Stimulated activated CD8-positive, alpha-beta memory T cell treated with anti-CD3 and anti-CD28 coated beads, Interleukin-4, amount 100 ng/mL, for 1 hour (primary cell): Measurements from ENCODE around the gene MDP1.
"Not testable (repeated sequence)": the region's sequence is repeated elsewhere in the genome, so short reads cannot be mapped to it uniquely, and the experiment has no call there.

Experiments used
- DNase-seq, 2 donors: peaks; one replicate each; pipeline ENCODE4 v3.0.0-alpha.2; 2020; ENCODE audit warnings: low read depth in 2 of 2, low spot score in 1 of 2

The MDP1 gene

DNA sequence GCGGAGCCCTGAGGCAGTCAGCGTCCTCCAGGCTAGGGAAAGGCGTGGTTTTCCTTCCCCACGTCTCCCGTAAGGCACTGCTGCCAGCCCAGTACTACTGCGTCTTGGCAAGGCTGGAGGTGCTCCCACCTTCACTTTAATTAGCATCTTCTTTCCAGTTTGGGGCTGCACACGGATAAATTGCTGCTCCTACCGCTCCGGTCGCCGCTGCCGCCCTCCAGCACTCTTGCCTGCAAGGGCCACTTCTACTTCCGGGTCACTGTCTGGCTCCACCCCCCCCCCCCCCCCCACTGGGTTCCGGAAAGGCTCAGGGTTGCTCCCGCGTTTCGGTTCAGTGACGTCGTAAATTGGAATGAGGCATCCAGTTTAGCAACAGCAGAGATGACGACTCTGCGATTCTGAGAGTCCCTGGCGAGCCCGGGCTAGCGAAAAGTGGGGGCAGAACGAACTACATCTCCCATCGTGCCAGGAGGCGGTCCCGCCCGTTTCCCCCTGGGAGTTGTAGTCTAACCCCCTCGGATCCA, 16.3 kb upstream of the MDP1 start, which contains the start of gene NEDD8:
NEDD8 (minus strand) TSS at position 247 of the 524 bp plus-strand sequence; CDS start at position 147, 100 bp downstream.
- peak; percentile 59 to 75 for DNase-seq

DNA sequence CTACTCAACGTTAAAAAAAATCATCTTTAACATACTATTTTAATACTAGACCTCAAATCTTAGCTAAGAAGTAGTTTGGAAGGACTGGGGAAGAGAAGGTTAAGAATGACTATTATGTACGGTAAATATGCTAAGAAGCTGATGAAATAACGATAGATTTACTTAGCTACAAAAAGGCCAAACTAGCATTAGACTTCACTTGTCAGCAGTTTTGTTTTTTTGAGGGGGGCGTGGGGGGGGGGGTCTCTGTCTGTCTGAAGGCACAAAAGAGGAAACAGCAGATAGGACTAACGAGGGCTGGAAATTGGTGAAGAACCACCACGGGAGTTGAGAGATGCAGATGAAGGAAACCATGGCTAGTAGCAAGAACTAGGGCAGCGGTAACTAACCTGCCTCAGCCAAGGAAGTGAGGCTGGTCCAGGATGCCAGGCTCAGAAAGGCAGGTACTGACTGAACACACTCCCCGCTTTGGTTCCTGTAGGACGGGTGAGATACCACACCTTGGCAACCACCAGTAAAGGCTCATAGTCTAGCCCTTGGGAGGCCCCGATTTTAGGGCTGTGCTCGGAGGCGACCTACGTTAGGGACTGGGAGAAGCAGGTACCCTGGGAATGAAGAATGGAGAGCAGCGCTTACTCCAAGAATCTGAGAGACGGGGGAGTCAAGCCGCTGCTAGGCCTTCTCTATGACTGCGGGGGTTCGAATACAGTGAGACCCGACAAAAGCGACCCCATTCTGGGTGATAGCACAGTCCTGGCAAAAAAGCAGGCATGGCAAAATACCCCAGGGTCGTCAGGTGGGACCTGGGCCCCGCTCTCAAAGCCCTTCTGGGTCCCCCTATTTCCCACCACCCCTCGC, 15.6 kb upstream of the MDP1 start:
- DNase-seq: no peak

DNA sequence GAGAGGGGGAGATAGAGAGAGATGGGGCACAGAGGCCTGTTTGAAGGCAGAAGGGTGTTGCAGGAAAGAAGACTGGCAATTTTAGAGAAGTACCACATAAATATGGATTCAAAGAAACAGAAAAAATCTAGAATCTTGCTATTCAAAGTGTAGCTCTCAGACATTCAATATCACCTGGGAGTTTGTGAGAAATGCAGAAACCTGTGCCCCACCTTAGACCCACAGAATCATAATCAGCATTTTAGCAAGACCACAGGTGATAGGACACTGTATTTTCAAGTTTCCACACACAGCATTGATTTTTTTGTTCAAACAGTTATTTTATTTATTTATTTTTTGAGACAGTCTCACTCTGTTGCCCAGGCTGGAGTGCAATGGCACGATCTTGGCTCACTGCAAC, 13.0 kb upstream of the MDP1 start:
- DNase-seq: no peak

DNA sequence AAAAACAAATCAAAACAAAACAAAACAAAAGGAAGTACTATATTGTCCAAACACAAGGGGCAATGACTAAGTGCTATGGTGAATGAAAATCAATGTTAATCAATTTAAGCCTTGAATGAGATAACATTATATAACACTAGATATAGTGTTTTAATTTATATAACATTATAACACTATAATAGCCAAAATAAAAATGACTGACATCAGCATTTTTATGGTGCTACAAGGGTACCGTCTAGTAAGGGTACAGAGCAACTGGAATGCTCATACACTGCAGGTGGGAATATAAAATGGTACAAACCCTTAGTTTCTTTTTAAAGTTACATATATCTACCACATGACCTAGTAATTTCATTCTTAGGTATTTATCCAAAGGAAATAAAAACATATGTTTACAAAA, 10.6 kb upstream of the MDP1 start:
- no peak for DNase-seq

DNA sequence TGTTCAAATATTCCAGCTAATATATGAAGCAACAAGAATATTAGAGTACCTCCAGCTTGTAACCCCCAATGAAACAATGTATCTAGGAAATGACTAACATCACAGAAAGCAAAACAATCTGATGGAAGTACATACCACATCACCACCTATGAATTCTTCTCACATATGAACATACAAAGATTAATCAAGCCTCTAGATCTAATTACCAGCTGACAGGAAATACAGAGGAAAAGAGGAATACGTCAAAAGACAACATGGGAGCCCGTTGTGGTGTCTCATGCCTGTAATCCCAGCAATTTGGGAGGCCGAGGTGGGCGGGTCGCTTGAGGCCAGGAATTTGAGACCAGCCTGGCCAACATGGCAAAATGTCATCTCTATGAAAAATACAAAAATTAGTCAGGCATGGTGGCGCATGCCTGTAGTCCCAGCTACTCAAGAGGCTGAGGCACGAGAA, 8.8 kb upstream of the MDP1 start:
- DNase-seq: no peak

DNA sequence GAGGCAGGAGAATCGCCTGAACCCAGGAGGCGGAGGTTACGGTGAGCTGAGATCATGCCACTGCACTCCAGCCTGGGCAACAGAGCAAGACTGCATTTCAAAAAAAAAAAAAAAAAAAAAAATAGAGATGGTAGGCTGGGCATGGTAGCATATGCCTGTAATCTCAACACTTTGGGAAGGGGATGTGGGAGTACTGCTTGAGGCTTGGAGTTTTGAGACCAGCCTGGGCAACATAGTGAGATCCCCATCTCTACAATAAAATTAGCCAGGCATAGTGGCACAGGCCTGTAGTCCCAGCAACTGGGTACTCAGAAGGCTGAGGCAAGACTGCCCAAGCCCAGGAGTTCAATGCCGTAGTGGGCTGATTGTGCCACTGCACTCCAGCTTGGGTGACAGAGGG, 7.1 kb upstream of the MDP1 start:
- not testable (repeated sequence) for DNase-seq

DNA sequence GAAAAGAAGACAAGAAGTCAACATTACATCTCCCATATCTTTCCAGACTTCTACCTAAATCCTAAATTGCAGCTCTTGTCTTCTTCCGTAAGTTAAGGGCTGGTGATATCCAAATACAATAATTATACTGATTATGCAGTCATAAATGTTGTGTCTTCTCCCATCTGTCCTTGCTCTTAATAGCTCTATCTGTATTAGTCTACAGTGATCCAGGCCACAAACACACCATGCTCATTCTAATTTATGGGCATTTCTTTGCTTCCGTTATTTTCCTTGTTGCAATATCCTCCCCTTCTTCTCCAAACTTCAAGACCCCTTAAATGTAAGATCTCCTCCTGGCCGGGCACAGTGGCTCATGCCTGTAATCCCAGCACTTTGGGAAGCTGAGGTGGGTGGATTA, 3.7 kb upstream of the MDP1 start:
- no peak for DNase-seq

DNA sequence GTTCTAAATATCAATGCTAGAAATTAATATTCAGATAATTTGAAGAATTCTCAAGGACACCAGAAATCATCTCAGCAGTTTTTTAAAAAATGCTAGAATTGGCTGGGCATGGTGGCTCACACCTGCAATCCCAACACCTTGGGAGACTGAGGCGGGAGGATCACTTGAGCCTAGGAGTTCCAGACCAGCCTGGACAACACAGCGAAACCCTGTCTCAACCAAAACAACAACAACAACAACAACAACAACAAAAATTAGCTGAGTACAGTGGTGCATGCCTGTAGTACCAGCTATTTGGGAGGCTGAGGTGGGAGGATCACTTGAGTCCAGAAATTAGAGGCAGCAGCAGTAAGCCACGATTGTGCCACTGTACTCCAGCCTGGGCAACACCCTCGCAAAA, 3.2 kb upstream of the MDP1 start:
- no peak for DNase-seq

DNA sequence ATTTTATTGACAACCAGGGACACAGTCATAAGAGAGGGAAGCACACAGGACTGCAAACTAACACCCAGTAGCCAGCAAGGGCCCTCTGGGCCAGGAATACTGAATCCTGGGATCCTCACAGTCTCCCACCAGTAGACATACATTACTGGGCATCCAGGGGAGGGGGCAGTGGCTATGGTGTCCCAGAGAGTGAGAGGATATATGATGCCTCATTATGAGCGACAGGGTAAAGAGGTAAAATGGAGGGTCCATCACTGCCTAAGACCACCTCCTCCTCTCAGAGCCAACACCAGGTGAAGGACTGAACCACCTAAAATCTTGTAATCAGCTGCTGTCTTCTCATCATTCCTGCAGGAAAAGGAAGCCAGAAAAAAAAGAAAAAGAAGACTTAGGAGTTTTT, 1.0 kb upstream of the MDP1 start:
- DNase-seq: not testable (repeated sequence)

DNA sequence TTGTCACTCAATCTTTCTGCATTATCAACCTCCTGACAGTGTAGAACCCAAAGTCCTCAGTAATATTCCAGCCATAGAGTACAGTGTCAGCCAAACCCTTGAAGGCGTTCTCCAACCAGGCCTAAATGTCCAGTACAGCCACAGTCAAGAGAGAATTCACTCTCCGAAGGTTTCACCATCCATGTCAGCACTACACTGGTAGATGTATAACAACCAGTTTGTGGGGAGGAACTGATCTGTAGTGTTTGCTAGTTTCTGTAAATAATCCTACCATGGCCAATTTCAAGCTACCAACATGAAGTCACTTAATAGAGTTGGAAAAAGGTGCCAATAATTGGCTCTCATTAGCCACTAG, 456 bp upstream of the MDP1 start:
- no peak for DNase-seq

DNA sequence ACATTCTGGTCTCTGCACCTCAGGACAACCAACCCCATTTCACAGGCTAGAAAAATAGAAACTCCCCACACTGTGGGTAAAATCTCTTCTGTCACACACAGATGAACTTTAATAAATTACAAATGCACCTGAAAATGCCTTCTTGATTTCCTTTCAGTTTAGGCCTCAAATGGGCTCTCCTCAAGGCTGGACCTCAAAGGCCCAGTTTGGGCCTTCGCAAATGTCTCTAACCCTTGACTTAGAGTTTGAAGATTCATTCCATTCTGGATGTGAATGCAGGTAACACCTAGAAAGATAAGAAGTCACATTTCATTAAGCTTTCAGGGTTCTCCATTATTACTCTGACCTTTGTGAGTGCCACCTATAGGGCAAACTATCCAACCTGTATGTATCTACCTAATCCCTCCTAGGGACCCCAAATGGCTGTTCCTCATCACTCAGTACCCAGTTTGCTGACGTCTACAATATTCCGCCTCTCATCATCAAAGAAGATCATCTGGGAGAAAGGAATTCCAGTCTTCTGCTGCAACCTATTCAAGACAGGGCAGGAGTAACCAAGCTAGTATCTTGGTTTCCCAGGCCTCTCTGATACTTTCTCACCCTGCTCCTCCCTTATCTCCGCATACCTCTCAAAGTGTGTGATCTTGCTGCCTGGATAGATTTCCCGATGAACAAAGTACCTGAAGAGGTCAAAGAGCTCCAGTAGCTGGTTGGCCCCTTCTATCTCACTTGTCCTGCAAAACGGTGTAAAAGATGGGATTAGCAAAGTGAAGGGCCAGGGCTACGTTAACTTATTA, 1.8 kb downstream of the MDP1 start:
- DNase-seq: no peak

DNA sequence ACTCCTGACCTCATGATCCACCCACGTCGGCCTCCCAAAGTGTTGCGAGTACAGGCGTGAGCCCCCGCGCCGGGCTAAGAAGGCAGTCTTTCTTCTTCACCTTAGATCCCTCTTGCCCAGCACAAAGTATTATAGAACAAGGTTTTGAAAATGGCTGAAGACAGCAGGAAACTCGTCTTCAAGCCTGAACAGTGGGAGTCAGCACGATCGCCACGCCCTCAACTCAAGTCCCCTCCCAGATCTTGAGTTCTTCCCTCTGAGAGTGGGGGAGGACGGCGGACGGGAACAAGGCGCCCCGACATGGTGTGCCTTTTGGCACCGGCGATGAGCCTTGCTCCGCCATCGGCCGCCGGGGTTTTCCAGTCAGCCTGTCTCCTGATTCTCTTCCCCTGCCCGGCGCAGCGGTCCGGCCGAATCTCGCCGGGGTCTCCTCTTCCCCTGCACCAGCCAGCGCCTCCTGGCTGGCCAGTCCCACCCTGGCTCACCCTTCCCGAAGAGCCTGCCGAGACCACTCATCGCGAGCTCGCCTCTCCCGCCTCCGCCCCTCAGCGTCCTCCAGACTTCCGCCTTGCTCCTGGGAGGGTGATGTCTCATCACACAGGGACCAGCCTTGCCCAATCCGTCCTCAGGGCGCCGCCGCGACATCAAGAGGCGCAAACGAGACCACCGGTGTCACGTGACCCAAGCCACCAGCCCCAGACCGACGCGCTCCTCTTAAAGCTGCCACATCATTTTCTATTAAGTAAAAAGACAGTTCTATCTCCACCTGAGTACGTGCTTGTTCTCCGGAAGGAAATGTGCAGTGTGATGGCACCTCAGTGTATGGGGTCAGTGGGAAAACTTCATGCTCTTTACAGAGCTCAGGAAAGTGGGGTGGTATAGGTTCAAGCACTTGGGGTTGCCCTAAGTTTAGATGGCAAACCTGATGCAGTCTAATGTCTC, 2.7 kb downstream of the MDP1 start, which contains the start of gene CHMP4A:
CHMP4A (minus strand) TSS at position 565 of the 942 bp plus-strand sequence; CDS start at position 516, 49 bp downstream.
- DNase-seq: peak; percentile 88 to 93

DNA sequence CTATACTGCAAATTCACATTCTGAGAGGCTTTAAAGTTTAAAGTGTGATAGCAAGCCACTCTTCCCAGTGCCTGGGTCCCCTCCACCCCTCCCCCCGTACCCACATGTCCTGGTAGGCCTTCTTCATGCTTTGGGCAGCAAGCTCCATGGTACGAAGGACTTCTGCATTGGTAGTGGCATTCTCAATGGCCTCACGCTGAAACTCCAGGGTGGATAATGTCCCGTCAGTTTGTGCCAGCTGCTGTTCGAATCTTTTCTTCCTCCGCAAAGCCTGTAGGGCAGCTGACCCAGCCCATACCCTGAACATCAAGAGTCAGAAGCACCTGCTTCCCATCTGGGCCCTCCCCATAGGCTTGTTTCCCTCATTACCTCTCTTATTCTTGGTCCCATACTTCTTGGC, 4.6 kb downstream of the MDP1 start:
- DNase-seq: no peak

DNA sequence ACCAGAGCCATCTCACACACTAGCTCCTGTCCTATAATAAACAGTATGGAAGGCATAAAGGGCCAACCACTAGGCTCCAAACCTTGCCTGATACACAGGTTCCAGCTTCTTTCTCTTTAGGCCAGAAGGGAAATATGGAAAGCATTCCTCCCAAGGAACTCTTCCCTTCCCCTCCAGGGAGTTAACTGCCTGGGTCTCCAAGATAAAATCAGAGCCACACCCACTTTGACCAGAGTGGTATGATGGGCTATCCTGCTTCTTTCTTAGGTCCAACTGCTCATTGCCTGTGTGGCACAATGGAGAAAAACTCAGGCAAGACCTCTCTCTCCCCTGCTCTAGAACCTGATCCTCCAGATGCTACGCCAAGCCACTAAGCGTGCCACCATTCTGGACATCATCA, 8.2 kb downstream of the MDP1 start:
- DNase-seq: no peak

DNA sequence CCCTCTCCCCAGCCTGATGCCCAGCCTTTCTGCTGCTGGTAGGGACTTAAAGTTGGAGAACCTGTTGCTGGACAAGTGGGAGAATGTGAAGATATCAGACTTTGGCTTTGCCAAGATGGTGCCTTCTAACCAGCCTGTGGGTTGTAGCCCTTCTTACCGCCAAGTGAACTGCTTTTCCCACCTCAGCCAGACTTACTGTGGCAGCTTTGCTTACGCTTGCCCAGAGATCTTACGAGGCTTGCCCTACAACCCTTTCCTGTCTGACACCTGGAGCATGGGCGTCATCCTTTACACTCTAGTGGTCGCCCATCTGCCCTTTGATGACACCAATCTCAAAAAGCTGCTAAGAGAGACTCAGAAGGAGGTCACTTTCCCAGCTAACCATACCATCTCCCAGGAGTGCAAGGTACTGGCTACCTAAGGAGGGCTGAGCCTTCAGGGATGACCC, 8.7 kb downstream of the MDP1 start:
- no peak for DNase-seq

DNA sequence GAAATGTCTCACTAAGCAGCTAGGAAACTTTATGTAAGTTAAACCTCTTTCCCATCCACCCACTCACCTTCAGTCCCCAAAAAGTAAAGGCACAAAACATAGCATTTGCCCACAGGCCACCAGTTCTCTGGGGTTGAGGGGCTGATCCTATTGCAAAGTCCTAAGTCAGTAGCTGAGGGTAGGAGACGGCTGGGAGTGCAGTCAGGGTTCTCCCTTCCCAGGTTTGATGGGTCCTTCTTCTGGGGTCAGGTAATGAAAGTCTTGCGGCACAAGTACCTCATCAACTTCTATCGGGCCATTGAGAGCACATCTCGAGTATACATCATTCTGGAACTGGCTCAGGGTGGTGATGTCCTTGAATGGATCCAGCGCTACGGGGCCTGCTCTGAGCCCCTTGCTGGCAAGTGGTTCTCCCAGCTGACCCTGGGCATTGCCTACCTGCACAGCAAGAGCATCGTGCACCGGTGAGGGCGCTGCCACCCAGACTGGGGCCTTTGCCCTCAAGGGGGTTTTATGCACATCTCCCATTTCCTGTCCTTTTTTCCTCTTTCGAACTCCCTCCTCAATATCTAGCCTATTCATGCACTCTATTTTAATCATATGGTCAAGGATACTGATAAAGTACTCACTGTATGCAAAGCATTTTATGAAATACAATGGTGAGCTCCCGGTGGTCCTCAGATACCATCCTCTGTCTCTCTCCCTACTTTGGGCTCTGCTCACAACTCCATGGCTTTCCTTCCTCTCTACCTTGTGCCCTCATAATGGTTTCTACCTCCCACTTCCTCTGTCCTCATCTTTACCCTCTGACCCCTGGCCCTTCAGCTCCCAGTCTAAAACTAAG, 9.4 kb downstream of the MDP1 start:
- no peak for DNase-seq

DNA sequence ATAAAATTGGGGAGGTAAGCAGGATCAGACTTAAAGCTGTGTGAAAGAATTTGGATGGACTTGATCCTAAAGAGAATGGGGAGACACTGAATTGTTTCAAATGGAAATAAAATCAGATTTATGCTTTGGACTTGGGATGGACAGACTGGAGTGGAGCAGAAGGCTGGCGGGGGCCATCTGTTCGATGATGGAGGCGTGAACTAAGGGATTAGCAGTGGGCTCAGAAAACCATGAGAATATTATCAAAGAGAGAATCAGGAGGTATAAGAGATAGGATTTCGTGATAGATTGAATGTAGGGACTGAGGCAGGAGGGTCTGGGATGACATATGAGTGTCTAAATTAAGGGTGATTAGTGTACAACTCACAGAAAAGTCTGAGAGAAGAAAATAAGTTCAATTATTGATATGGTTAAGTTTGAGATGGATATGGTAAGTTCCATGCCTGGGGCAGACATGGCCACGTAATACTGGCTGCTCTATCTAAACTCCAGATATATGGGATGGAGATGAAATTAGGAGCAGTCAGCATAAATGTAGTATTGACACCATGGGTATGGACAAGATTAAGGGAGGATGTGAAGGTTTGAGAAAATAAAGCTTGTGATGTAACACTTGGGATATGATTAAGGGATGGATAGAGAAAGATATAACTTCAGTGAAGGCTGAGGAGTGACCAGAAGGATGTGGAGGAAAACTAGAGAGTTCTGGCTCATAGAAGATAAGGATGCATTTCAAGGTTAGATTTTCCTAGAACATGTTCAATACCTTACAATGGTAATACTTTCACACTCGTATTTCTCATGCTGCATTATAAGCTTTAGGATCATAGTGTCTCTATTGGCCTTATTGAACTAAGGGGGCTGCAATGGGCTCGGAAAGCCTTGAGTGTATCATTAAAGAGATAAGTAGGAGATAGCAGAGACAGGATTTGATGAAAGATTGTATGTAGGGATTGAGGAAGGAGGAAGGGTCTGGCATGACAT, 11.4 kb downstream of the MDP1 start:
- no peak for DNase-seq

DNA sequence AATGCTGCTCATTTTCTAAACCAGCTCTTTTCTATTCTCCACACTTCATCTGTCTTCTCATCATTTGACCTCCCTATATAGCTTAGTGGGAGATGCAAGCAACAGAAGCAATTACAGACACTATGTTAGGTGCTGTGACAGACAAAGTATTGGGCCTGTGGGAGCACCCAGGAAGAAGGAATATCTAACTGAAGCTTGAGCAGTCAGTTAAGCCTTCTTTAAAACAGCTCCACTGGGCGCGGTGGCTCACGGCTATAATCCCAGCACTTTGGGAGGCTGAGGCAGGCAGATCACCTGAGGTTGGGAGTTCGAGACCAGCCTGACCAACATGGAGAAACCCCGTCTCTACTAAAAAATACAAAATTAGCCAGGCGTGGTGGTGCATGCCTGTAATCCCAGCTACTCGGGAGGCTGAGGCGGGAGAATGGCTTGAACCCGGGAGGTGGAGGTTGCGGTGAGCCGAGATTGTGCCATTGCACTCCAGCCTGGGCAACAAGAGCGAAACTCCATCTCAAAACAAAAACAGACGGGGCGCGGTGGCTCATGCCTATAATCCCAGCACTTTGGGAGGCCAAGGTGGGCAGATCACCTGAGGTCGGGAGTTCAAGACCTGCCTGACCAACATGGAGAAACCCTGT, 12.5 kb downstream of the MDP1 start:
- not testable (repeated sequence) for DNase-seq
